SU-DHL-6 (cell line): ENCODE results near the gene ZNF618.

Source experiments
- CTCF ChIP-seq: fragments of 200-600 bp; sonication (generic); IDR thresholded peaks from one replicate; pipeline ENCODE4 v1.5.1; 2017; ENCODE audit warnings: antibody characterized with exemption, mild to moderate bottlenecking, low read length, moderate library complexity; ENCODE audit not compliant: insufficient read depth, poor library complexity, severe bottlenecking
- EZH2phosphoT487 ChIP-seq: fragments of 200-600 bp; sonication (generic), shearing (Covaris generic); conservative IDR thresholded peaks from 2 replicates; pipeline ENCODE4 v1.6.1; 2018; ENCODE audit warnings: mild to moderate bottlenecking, antibody characterized with exemption, low read length, moderate library complexity, mixed read lengths

DNA sequence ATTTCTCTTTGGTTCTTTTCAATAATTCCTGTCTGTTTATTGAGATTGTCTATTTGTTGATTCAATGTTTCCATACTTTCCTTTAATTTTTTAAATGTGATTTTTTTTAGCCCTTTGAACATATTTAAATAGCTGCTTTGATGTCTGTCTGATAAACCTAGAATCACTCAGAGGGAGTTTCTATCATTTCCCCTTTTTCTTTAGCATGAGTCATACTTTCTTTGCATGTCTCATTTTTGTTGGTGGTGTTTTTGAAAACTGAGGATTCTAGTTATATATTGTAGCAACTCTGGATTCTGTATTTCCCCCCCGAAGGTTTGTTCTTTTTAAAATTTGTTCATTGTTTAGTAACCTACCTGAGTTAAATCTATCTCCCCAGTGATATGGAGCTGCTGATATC lies 24.2 kb upstream of the ZNF618 start:
- TF ChIP-seq CTCF (no peak), EZH2phosphoT487 (no peak)
